Suppressor macrophage treated with lipopolysaccharide for 1 hour (primary cell): ENCODE results near the gene SYNE2.
"Not testable (repeated sequence)": the region's sequence is repeated elsewhere in the genome, so short reads cannot be mapped to it uniquely, and the experiment has no call there.

Source experiments
- DNase-seq, 3 donors: peaks; one replicate each; pipeline ENCODE4 v3.0.0-alpha.2; 2020 to 2022

Gene SYNE2

GRCh38 chr14:63852817-63853731, at the start of gene SYNE2:
Gene SYNE2, plus strand, starts transcription at chr14:63853004. Its CDS starts 56,145 bp downstream, at chr14:63909149.
- peak; percentile 58 to 85 (median 63) for DNase-seq

- not testable (repeated sequence) for DNase-seq
Measured at GRCh38 chr14:63803221-63803791, 49.5 kb upstream of the SYNE2 start.

- DNase-seq: not testable (repeated sequence)
Measured at GRCh38 chr14:63806064-63806463, 46.7 kb upstream of the SYNE2 start.

GRCh38 chr14:63811692-63812091, 41.1 kb upstream of the SYNE2 start:
- DNase-seq: not testable (repeated sequence)

GRCh38 chr14:63833728-63834127, 19.1 kb upstream of the SYNE2 start:
- DNase-seq: no peak

- DNase-seq: peak in 1 of 3 donors; percentile 37
Measured at GRCh38 chr14:63840981-63841380, 11.8 kb upstream of the SYNE2 start.

- no peak for DNase-seq
Measured at GRCh38 chr14:63843796-63844195, 9.0 kb upstream of the SYNE2 start.

GRCh38 chr14:63848890-63849289, 3.9 kb upstream of the SYNE2 start:
- peak in 1 of 3 donors; percentile 16 for DNase-seq

- DNase-seq: no peak
Measured at GRCh38 chr14:63852271-63852816, 460 bp upstream of the SYNE2 start.

GRCh38 chr14:63853831-63854293, 1.1 kb downstream of the SYNE2 start:
- DNase-seq: peak; percentile 28 to 41 (median 39)

GRCh38 chr14:63854330-63854729, 1.5 kb downstream of the SYNE2 start:
- DNase-seq: peak in 1 of 3 donors; percentile 13

GRCh38 chr14:63855281-63855680, 2.5 kb downstream of the SYNE2 start:
- DNase-seq: no peak

- peak in 2 of 3 donors; percentile 18 to 29 for DNase-seq
Measured at GRCh38 chr14:63857466-63858030, 4.7 kb downstream of the SYNE2 start.

- no peak for DNase-seq
Measured at GRCh38 chr14:63860146-63860545, 7.3 kb downstream of the SYNE2 start.

GRCh38 chr14:63862163-63862562, 9.4 kb downstream of the SYNE2 start:
- no peak for DNase-seq

GRCh38 chr14:63863004-63863403, 10.2 kb downstream of the SYNE2 start:
- no peak for DNase-seq

GRCh38 chr14:63864775-63865174, 12.0 kb downstream of the SYNE2 start:
- not testable (repeated sequence) for DNase-seq

- DNase-seq: peak; percentile 62 to 68 (median 66)
Measured at GRCh38 chr14:63867933-63868921, 15.4 kb downstream of the SYNE2 start.

GRCh38 chr14:63869940-63870752, 17.3 kb downstream of the SYNE2 start:
- not testable (repeated sequence) for DNase-seq

- DNase-seq: not testable (repeated sequence)
Measured at GRCh38 chr14:63870753-63871037, 17.9 kb downstream of the SYNE2 start.

GRCh38 chr14:63874223-63874622, 21.4 kb downstream of the SYNE2 start:
- DNase-seq: no peak
